Fibroblast of skin of abdomen (primary cell): Measurements from ENCODE around the gene SLC5A2.
A peak's percentile ranks its signal among the peaks of the same experiment; 100 is the strongest.

Experiments used
- DNase-seq: peaks from one replicate; pipeline ENCODE4 v3.0.0-alpha.2; 2013

SLC5A2 gene

GRCh38 chr16:31459687-31460581, 23.0 kb upstream of the SLC5A2 start:
- peak; percentile 99 for DNase-seq

- peak; percentile 52 for DNase-seq
These were observed 22.3 kb upstream of the SLC5A2 start for GRCh38 chr16:31460582-31461002.

GRCh38 chr16:31461201-31461920, 21.6 kb upstream of the SLC5A2 start:
- no peak for DNase-seq

- DNase-seq: no peak
These were observed 20.8 kb upstream of the SLC5A2 start for GRCh38 chr16:31461921-31462804.

- DNase-seq: no peak
These were observed 18.6 kb upstream of the SLC5A2 start for GRCh38 chr16:31464348-31464769.

GRCh38 chr16:31464781-31465260, 18.1 kb upstream of the SLC5A2 start:
- no peak for DNase-seq

GRCh38 chr16:31465788-31466370, 17.0 kb upstream of the SLC5A2 start:
- no peak for DNase-seq

DNA sequence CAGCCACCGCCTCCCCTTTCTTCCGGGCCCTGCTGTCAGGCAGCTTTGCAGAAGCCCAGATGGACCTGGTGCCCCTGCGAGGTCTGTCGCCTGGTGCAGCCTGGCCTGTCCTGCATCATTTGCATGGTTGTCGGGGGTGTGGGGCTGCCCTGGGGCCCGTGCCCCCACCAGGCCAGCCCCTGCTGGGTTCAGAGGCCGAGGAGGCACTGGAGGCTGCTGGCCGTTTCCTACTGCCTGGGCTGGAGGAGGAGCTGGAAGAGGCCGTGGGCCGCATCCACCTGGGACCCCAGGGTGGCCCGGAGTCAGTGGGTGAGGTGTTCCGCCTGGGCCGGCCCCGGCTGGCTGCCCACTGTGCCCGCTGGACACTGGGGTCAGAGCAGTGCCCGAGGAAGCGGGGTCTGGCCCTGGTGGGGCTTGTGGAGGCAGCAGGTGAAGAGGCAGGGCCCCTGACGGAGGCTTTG, 16.5 kb upstream of the SLC5A2 start:
- no peak for DNase-seq

DNA sequence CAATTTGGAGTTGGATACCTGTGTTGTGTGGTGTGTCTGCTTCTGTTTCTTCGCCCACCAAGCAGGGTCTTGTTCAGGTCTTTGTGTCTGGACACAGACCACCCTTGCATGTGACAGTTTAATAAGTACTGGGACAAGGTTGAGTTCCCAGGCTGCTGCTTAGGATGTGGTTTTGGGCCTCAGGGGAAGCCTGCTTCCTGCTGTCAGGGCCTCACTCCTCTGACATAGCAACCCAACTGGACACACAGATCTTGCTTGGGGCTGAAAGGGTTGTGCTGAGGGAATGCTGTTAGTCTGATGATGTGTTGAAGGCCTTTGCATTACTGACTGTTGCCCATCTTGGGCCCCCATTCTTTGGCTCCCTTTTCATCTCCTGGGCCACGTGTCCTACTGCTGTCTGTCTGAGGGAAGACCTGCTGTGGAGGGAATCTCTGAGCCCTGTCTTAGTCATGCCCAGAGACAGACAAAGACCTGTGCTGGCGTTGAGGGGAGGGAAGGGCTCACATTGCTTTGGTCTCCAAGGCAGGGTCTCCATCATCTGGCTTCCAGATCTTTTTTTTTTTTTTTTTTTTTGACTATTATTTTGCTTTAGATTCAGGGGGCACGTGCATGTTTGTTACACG, 15.7 kb upstream of the SLC5A2 start:
- no peak for DNase-seq

DNA sequence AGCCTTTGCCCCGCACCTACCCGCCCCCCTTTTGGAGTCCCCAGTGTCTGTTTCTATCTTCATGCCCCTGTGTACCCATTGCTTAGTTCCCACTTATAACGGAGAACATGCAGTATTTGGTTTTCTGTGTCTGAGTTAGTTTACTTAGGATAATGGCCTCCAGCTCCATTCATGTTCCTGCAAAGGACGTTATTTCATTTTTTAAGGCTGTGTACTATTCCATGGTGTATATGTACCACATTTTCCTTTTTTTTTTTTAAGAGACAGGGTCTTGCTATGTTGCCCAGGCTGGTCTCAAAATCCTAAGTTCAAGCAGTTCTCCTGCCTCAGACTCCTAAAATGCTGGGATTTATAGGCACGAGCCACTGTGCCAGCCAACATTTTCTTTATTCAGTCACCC, 15.1 kb upstream of the SLC5A2 start:
- DNase-seq: no peak

- DNase-seq: no peak
These were observed 12.3 kb upstream of the SLC5A2 start for GRCh38 chr16:31470615-31471014.

DNA sequence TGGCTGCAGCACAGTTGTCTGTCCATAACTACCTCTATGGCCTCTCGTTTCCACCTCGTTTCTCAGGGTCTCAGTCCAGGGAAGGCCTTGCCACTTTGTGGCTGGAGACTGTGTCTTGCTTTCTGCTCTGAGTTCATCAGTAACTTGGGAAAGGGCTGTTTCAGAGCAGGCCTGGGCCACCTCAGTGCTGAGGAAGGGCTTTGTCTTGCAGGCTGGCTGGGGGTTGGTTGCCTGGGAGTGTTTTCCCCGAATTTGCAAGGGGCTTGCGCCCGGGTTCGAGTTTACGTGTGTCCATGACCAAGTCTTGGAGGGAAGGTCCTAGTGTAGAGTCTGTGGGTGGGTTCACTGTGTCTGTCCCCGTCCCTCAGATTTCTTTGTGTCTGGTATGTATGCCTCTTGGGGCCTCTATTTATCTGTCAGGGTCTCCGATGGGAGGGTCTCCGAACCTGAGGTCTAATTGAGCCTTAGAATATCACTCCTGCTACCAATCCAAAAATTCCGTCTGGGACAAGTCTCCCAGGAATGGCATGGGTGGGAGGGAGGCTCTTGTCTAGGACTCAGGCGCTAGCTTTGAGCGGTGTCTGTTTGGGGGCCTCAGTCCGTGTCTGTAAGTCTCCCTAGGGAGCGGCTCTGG, 11.6 kb upstream of the SLC5A2 start:
- DNase-seq: no peak

GRCh38 chr16:31471875-31472708, 10.8 kb upstream of the SLC5A2 start, which contains the start of gene TGFB1I1:
Gene TGFB1I1 (plus strand): TSS chr16:31472152. CDS start chr16:31472189, 37 bp downstream.
- DNase-seq: peak; percentile 94

- DNase-seq: peak; percentile 95
These were observed 10.2 kb upstream of the SLC5A2 start for GRCh38 chr16:31472709-31473203.

DNA sequence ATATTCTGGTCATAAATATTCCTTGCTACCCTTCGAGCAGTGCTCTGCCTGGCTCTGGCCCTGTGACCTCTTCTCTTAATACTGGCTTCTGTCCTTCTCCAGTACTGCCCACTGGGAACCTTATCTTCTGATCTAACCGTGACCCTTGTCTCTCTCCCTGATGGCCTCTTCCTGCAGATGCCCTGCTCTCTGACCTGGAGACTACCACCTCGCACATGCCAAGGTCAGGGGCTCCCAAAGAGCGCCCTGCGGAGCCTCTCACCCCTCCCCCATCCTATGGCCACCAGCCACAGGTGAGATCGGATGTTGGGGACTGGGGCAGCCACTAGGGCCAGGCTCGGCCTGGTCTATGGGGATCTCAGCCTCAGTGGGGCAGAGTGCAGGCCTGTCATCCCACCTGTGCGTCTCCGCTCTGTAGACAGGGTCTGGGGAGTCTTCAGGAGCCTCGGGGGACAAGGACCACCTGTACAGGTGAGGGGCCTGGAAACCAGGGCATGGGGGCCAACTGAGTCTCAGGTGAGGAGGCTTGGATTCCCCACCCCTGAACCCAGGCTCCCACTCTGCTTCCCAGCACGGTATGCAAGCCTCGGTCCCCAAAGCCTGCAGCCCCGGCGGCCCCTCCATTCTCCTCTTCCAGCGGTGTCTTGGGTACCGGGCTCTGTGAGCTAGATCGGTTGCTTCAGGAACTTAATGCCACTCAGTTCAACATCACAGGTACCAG, 9.5 kb upstream of the SLC5A2 start:
- DNase-seq: no peak

GRCh38 chr16:31474173-31474714, 8.7 kb upstream of the SLC5A2 start:
- DNase-seq: peak; percentile 83

DNA sequence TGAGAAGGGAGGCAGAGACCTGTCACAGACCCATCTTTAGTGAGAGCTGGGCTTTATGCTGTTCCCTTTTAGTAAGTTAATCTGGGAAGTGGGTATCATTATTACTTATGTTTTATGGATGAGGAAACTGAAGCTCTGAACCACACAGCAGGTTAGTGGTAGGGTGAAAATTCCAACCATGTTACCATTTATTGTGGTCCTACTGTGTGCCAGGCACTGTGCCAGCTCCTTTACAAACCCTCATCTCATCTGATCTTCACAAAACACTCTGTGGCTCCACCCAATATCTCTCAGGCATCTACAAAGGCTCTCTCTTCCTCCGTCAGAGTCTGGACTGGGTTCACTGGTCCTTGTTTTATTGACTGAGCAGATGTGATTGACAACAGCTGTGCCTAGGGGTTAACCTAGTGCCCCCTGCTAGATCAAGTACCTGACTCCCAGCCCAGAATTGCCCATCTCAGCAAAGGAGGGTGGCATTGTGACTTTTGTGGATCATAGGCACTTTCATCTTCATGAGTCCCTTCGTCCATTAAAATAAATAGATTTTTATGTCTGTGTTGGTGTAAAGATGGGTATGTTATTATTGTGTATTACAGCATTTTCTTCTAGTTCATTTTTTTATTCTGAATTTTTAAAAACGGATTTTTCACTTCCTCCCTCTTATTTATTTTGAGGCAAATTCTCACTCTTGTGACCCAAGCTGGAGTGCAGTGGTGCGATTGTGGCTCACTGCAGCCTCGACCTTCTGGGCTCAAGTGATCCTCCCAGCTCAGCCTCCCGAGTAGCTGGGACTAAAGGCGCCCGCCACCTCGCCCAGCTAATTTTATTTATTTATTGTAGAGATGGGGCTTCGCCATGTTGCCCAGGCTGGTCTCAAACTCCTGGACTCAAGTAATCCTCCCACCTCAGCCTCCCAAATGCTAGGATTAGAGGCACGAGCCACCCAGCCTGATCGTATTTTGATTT, 7.9 kb upstream of the SLC5A2 start:
- DNase-seq: no peak

DNA sequence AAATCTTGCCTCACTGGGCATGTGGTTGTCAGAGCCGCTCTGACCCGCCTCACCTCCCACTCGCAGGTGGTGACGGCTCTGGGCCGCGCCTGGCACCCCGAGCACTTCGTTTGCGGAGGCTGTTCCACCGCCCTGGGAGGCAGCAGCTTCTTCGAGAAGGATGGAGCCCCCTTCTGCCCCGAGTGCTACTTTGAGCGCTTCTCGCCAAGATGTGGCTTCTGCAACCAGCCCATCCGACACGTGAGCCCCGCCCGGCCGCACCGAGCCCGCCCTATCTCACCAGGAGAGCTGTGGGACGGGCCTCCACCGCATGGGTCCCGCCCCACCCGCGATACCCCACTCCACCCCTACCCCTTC, 7.0 kb upstream of the SLC5A2 start:
- DNase-seq: no peak
